HCT116 (cell line): ENCODE results near the gene TINCR. TPM values are rescaled to one million over a fixed set of nuclear protein-coding genes. Genes with fewer than 3 reads are reported as not detected.

ENCODE experiments used
- ATAC-seq: fragments of 200-7000 bp; cut with Tn5 transposase; 2 replicates; pipeline ENCODE4 v1.9.1; 2020; ENCODE audit warnings: mild to moderate bottlenecking, moderate library complexity
- BruUV-seq: library from RNA; stranded (reverse); fragments of 400-500 nt; replicated peaks from 2 replicates; lab custom pipeline; 2021; lab: Mats Ljungman, UMichigan
- CTCF ChIA-PET: fragments of 300-600 bp; sonication (Branson Sonifier 250); formaldehyde crosslinking; loops from one replicate; lab custom pipeline; 2021; ENCODE audit warnings: antibody characterized with exemption; lab: Charles Lee
- POLR2A ChIA-PET: fragments of 300-600, 350-600 bp; sonication (Branson Sonifier 250); formaldehyde crosslinking; loops from one replicate; lab custom pipeline; 2021; ENCODE audit warnings: antibody characterized with exemption; lab: Charles Lee
- RAD21 ChIA-PET, 2 experiments: fragments of 300-600 bp; sonication (Branson Sonifier 250); formaldehyde crosslinking; loops; one replicate each; lab custom pipeline; 2023; ENCODE audit warnings: low total read pairs in 2 of 2; ENCODE audit not compliant: uncharacterized antibody in 2 of 2, unreplicated experiment in 2 of 2, low non-redundant PET in 1 of 2; lab: Charles Lee
- DNase-seq: peaks from one replicate; pipeline ENCODE4 v3.0.0-alpha.2; 2010; ENCODE audit warnings: low read depth, low spot score
- H2AFZ ChIP-seq: fragments of 200-600 bp; shearing (Covaris generic), sonication (generic); 2 replicates; pipeline ENCODE4 v1.6.1; 2017; ENCODE audit warnings: low read depth, mixed run types, mixed read lengths, antibody characterized with exemption, low read length; ENCODE audit not compliant: poor library complexity, severe bottlenecking
- H3K27ac ChIP-seq: 2 replicates; pipeline ENCODE4 v1.5.1; 2012; ENCODE audit warnings: low read depth, low read length
- H3K27me3 ChIP-seq: fragments of 200-600 bp; sonication (generic); 2 replicates; pipeline ENCODE4 v1.6.1; 2016; ENCODE audit warnings: mixed run types, low read length, mixed read lengths; ENCODE audit not compliant: insufficient read depth
- H3K36me3 ChIP-seq, 2 experiments: fragments of 200-500 bp in 1 of 2; fragments of 200-600 bp in 1 of 2; sonication (Bioruptor generic) in 1 of 2; sonication (generic) in 1 of 2; 2 replicates each; pipeline versions ENCODE4 v1.5.1 to v1.6.1; 2014 to 2016; ENCODE audit warnings: low read length in 2 of 2, inconsistent platforms in 1 of 2, mixed read lengths in 1 of 2, mixed run types in 1 of 2; ENCODE audit not compliant: insufficient read depth in 2 of 2, control insufficient read depth in 1 of 2
- H3K4me1 ChIP-seq, 2 experiments: fragments of 200-600 bp in 1 of 2; sonication (generic) in 1 of 2; 2 replicates each; pipeline versions ENCODE4 v1.5.1 to v1.6.1; 2012 to 2017; ENCODE audit warnings: low read length in 2 of 2, inconsistent platforms in 1 of 2, mild to moderate bottlenecking in 1 of 2, mixed read lengths in 1 of 2, mixed run types in 1 of 2, moderate library complexity in 1 of 2; ENCODE audit not compliant: insufficient read depth in 2 of 2, control insufficient read depth in 1 of 2
- H3K4me2 ChIP-seq: fragments of 200-600 bp; sonication (generic); 2 replicates; pipeline ENCODE4 v1.6.1; 2017; ENCODE audit warnings: mixed run types, low read length, mixed read lengths
- H3K4me3 ChIP-seq, 2 experiments: fragments of 200-600 bp in 1 of 2; sonication (generic) in 1 of 2; replicated peaks in 1 of 2; 2 replicates each; pipeline ENCODE4 v1.5.1; 2011 to 2016; ENCODE audit warnings: low read length in 2 of 2, control low read depth in 1 of 2, low read depth in 1 of 2, mild to moderate bottlenecking in 1 of 2, mixed read lengths in 1 of 2, mixed run types in 1 of 2
- H3K79me2 ChIP-seq: fragments of 200-600 bp; sonication (generic); 2 replicates; pipeline ENCODE4 v1.6.1; 2017; ENCODE audit warnings: mild to moderate bottlenecking, mixed run types, low read length, moderate library complexity, mixed read lengths; ENCODE audit not compliant: insufficient read depth
- H3K9ac ChIP-seq: fragments of 200-600 bp; sonication (generic); 2 replicates; pipeline ENCODE4 v1.6.1; 2016; ENCODE audit warnings: low read length, mixed read lengths
- H3K9me2 ChIP-seq: fragments of 200-600 bp; sonication (generic), shearing (Covaris generic); 2 replicates; pipeline ENCODE4 v1.6.1; 2017; ENCODE audit warnings: mixed run types, mild to moderate bottlenecking, moderate library complexity; ENCODE audit not compliant: insufficient read depth
- H3K9me3 ChIP-seq, 2 experiments: fragments of 200-500 bp in 1 of 2; fragments of 200-600 bp in 1 of 2; sonication (Bioruptor generic) in 1 of 2; sonication (generic) in 1 of 2; 2 replicates each; pipeline ENCODE4 v1.6.1; 2014 to 2017; ENCODE audit warnings: low read length in 2 of 2, mixed read lengths in 2 of 2, inconsistent platforms in 1 of 2, low read depth in 1 of 2, mild to moderate bottlenecking in 1 of 2, mixed run types in 1 of 2, moderate library complexity in 1 of 2; ENCODE audit not compliant: control insufficient read depth in 1 of 2, insufficient read depth in 1 of 2
- H4K20me1 ChIP-seq: fragments of 200-600 bp; sonication (generic), shearing (Covaris generic); 2 replicates; pipeline ENCODE4 v1.6.1; 2017; ENCODE audit warnings: mixed run types, mild to moderate bottlenecking, moderate library complexity; ENCODE audit not compliant: insufficient read depth
- ATF3 ChIP-seq: IDR thresholded peaks from 2 replicates; pipeline ENCODE4 v1.6.1; 2012
- CBX3 ChIP-seq: IDR thresholded peaks from 2 replicates; pipeline ENCODE4 v1.6.1; 2012; ENCODE audit warnings: low read depth
- EGR1 ChIP-seq: IDR thresholded peaks from 2 replicates; pipeline ENCODE4 v1.6.1; 2012; ENCODE audit warnings: low read depth
- EZH2phosphoT487 ChIP-seq: fragments of 200-600 bp; IDR thresholded peaks from 2 replicates; pipeline ENCODE4 v1.6.1; 2018; ENCODE audit warnings: antibody characterized with exemption, borderline replicate concordance
- JUND ChIP-seq: IDR thresholded peaks from 2 replicates; pipeline ENCODE4 v1.6.1; 2012
- POLR2AphosphoS5 ChIP-seq: IDR thresholded peaks from 2 replicates; pipeline ENCODE4 v1.6.1; 2011; ENCODE audit warnings: mild to moderate bottlenecking, low read depth, low read length, moderate library complexity
- RAD21 ChIP-seq: IDR thresholded peaks from 2 replicates; pipeline ENCODE4 v1.6.1; 2012; ENCODE audit warnings: low read depth, mild to moderate bottlenecking
- REST ChIP-seq: IDR thresholded peaks from 2 replicates; pipeline ENCODE4 v1.6.1; 2012; ENCODE audit warnings: low read depth
- SIN3A ChIP-seq: IDR thresholded peaks from 2 replicates; pipeline ENCODE4 v1.6.1; 2012; ENCODE audit warnings: low read depth
- SP1 ChIP-seq: IDR thresholded peaks from 2 replicates; pipeline ENCODE4 v1.6.1; 2012; ENCODE audit warnings: low read depth
- SRF ChIP-seq: IDR thresholded peaks from 2 replicates; pipeline ENCODE4 v1.6.1; 2012; ENCODE audit warnings: low read depth
- TCF7L2 ChIP-seq: IDR thresholded peaks from 2 replicates; pipeline ENCODE4 v1.7.0; 2011; ENCODE audit warnings: borderline replicate concordance, inconsistent platforms; ENCODE audit not compliant: insufficient read depth, insufficient read length; ENCODE audit errors: extremely low read depth
- YY1 ChIP-seq: IDR thresholded peaks from 2 replicates; pipeline ENCODE4 v1.6.1; 2011; ENCODE audit warnings: low read length, low read depth, moderate library complexity, mild to moderate bottlenecking; ENCODE audit not compliant: insufficient replicate concordance; ENCODE audit errors: extremely low read depth
- ZBTB33 ChIP-seq: IDR thresholded peaks from 2 replicates; pipeline ENCODE4 v1.6.1; 2011; ENCODE audit warnings: mild to moderate bottlenecking, low read length, moderate library complexity; ENCODE audit not compliant: insufficient replicate concordance; ENCODE audit errors: extremely low read depth
- ZFX ChIP-seq: fragments of 450-650 bp; IDR thresholded peaks from 2 replicates; pipeline ENCODE4 v1.6.1; 2017
- intact Hi-C: fragments of 100-400 bp; cut with micrococcal nuclease; formaldehyde crosslinking; loops from 2 replicates; pipeline ENCODE4 v1.10.0; 2022
- total RNA-seq: library from RNA; stranded (reverse); gene quantifications from one replicate; pipeline ENCODE4 v1.2.1, GENCODE V29; 2021; ENCODE audit not compliant: unreplicated experiment

The TINCR gene
- total RNA-seq, 1 experiment from 2014 or later, result 6.1 TPM

- Histone ChIP-seq H3K9me3 (no peaks in the 10 kb centered on the region), H3K4me3 (no peak overlapping the region), H3K9me2 (no peaks in the 10 kb centered on the region), H3K4me1 (peaks cover 0 to 7% of the 10 kb centered on the region in 2 experiments; a peak in 1 of 4 replicates), H2AFZ (no peak overlapping the region), H3K27me3 (no peaks in the 10 kb centered on the region), H3K79me2 (no peaks in the 10 kb centered on the region), H3K4me2 (no peak overlapping the region), H3K36me3 (no peaks in the 10 kb centered on the region), H3K27ac (no peak overlapping the region), H4K20me1 (no peaks in the 10 kb centered on the region), H3K9ac (no peak overlapping the region)
- ChIA-PET RAD21 (no interaction called here), POLR2A (no interaction called here), CTCF (interaction anchor here (0.6 kb wide), 1 partner anchor 144 kb away, joined by 5 read pairs; the partner anchor contains the start of gene RPL36)
- intact Hi-C loops, result loop anchor here (5.0 kb wide), 1 partner anchor 141 kb away; no protein-coding TSS in a partner anchor
- no peak for ATAC-seq
- TF ChIP-seq REST, result no peak
- no peak for TF ChIP-seq SRF
- TF ChIP-seq ZFX, result no peak
- no peak for TF ChIP-seq ATF3
- TF ChIP-seq TCF7L2, result no peak
- no peak for TF ChIP-seq RAD21
- TF ChIP-seq POLR2AphosphoS5, result no peak
- no peak for TF ChIP-seq JUND
- TF ChIP-seq EZH2phosphoT487, result no peak
- no peak for TF ChIP-seq SP1
- TF ChIP-seq EGR1, result no peak
- no peak for TF ChIP-seq CBX3
- no peak for TF ChIP-seq YY1
- no peak for TF ChIP-seq SIN3A
- TF ChIP-seq ZBTB33, result no peak
- DNase-seq, result no peak
- BruUV-seq, result no TSS peak
Measured at GRCh38 chr19:5545984-5546383, 21.8 kb downstream of the TINCR start.
